Upper lobe of left lung (tissue), 6 donors: Measurements from ENCODE around the gene HAUS2. TPM values are rescaled to one million over a fixed set of nuclear protein-coding genes. Genes with fewer than 3 reads are reported as not detected.

ENCODE experiments used
- ATAC-seq, 2 donors: fragments of 200-7000 bp; cut with Tn5 transposase; one replicate each; pipeline ENCODE4 v1.9.1; 2022; ENCODE audit warnings: mild to moderate bottlenecking in 2 of 2, moderate library complexity in 2 of 2; ENCODE audit not compliant: low FRiP score in 2 of 2
- DNase-seq, 2 donors: peaks; one replicate each; pipeline ENCODE4 v3.0.0-alpha.2; 2019 to 2020
- H3K27ac ChIP-seq, 4 donors: fragments of 200-600 bp; sonication (generic); one replicate each; pipeline ENCODE4 v1.5.1; 2016 to 2019
- H3K27me3 ChIP-seq, 4 donors: fragments of 200-600 bp; sonication (generic); one replicate each; pipeline ENCODE4 v1.5.1; 2017 to 2019
- H3K36me3 ChIP-seq, 4 donors: fragments of 200-600 bp; sonication (generic); one replicate each; pipeline ENCODE4 v1.5.1; 2016 to 2019
- H3K4me1 ChIP-seq, 4 donors: fragments of 200-600 bp; sonication (generic); one replicate each; pipeline ENCODE4 v1.5.1; 2018 to 2019
- H3K4me3 ChIP-seq, 4 donors: fragments of 200-600 bp; sonication (generic); one replicate each; pipeline ENCODE4 v1.5.1; 2017 to 2019; ENCODE audit warnings: mild to moderate bottlenecking in 2 of 4, moderate library complexity in 1 of 4
- H3K9me3 ChIP-seq, 4 donors: fragments of 200-600 bp; sonication (generic); one replicate each; pipeline ENCODE4 v1.5.1; 2018 to 2019
- CTCF ChIP-seq, 6 experiments: fragments of 450-650 bp in 4 of 6; fragments of 200-600 bp in 2 of 6; sonication (generic) in 2 of 6; IDR thresholded peaks; one replicate each; pipeline ENCODE4 v1.5.1; 2016 to 2019; ENCODE audit warnings: antibody characterized with exemption in 6 of 6
- EP300 ChIP-seq, 4 donors: sonication (generic); formaldehyde crosslinking; IDR thresholded peaks; one replicate each; pipeline ENCODE4 v1.5.1; 2017; ENCODE audit warnings: antibody characterized with exemption in 4 of 4, control low read depth in 2 of 4
- POLR2A ChIP-seq, 4 donors: fragments of 450-650 bp; IDR thresholded peaks; one replicate each; pipeline ENCODE4 v1.5.1; 2016 to 2017; ENCODE audit warnings: antibody characterized with exemption in 4 of 4, mild to moderate bottlenecking in 2 of 4
- POLR2AphosphoS5 ChIP-seq, 2 donors: sonication (generic); formaldehyde crosslinking; IDR thresholded peaks; one replicate each; pipeline ENCODE4 v1.5.1; 2017; ENCODE audit warnings: antibody characterized with exemption in 2 of 2
- WGBS, 2 donors: methylation state at CpG; one replicate each; pipeline ENCODE4 v1.1.5; 2017 to 2018; 5-methylcytosine and 5-hydroxymethylcytosine counted together
- total RNA-seq, 6 donors: library from RNA; depleted of rRNA in 4 of 6; stranded (reverse); fragments of >200 nt in 4 of 6; gene quantifications; one replicate each; pipeline versions ENCODE4 v1.1.0 to v1.2.1, GENCODE V29; 2016 to 2021
- donor health status: DM: no; HTN: no; CAD: no; lungs with moderate emphysema.
- donor health status: DM: no; HTN: yes; CAD: no; lungs with severe emphysema.

HAUS2 gene
- total RNA-seq, 6 donors from 2014 or later = 10.2 to 31.9 (median 20.5) TPM

GRCh38 chr15:42577514-42578031 lies 28.9 kb downstream of the HAUS2 start:
- no peak for DNase-seq

GRCh38 chr15:42578984-42579537 lies 30.4 kb downstream of the HAUS2 start:
- Histone ChIP-seq H3K4me3 (no peak overlapping the region), H3K27me3 (no peaks in the 10 kb centered on the region), H3K9me3 (no peaks in the 10 kb centered on the region), H3K27ac (no peak overlapping the region), H3K36me3 (no peaks in the 10 kb centered on the region), H3K4me1 (peaks cover 26 to 58% (median 49%) of the 10 kb centered on the region in 4 donors)
- DNase-seq (no peak), ATAC-seq (no peak)
- 75 to 85% methylated on average over 2 of the region's 2 CpGs for WGBS, 2 donors
- TF ChIP-seq CTCF (IDR thresholded peaks at IDR 0.05) (no peak), POLR2A (IDR thresholded peaks at IDR 0.05) (no peak), EP300 (IDR thresholded peaks at IDR 0.05) (no peak), POLR2AphosphoS5 (IDR thresholded peaks at IDR 0.05) (no peak)

More at GRCh38 chr15:42577514-42578031, 28.9 kb downstream of the HAUS2 start:
- Histone ChIP-seq H3K27me3 (no peaks in the 10 kb centered on the region), H3K4me3 (peak overlapping the region in 1 of 4 donors; percentile 86), H3K4me1 (peaks cover 18 to 47% (median 40%) of the 10 kb centered on the region in 4 donors), H3K27ac (peak overlapping the region in 3 of 4 donors; percentile 23 to 92 (median 34)), H3K36me3 (no peaks in the 10 kb centered on the region), H3K9me3 (no peaks in the 10 kb centered on the region)
- ATAC-seq = no peak
- TF ChIP-seq EP300 (IDR thresholded peaks at IDR 0.05) (no peak), CTCF (IDR thresholded peaks at IDR 0.05) (no peak), POLR2AphosphoS5 (IDR thresholded peaks at IDR 0.05) (no peak), POLR2A (IDR thresholded peaks at IDR 0.05) (no peak)
- WGBS, 2 donors = 0 to 25% methylated on average over 1 of the region's 1 CpG

- DNase-seq = peak; percentile 92 to 95
- peak overlapping the region in 3 of 4 donors; percentile 37 to 51 (median 45) for H3K4me3 ChIP-seq
- 0 to 2% methylated on average over 19 to 37 of the region's 37 CpGs for WGBS, 2 donors
- peak overlapping the region; percentile 67 to 86 (median 79) for H3K27ac ChIP-seq
- ATAC-seq = peak; percentile 94 to 97
- TF ChIP-seq CTCF (IDR thresholded peaks at IDR 0.05) (peak in 1 of 6 experiments; percentile 24), POLR2AphosphoS5 (IDR thresholded peaks at IDR 0.05) (peak in 1 of 2 donors; percentile 65), POLR2A (IDR thresholded peaks at IDR 0.05) (peak in 3 of 4 donors; percentile 12 to 56 (median 24)), EP300 (IDR thresholded peaks at IDR 0.05) (no peak)
- H3K36me3 ChIP-seq = peaks cover 0 to 4% (median 0%) of the 10 kb centered on the region in 4 donors
- no peaks in the 10 kb centered on the region for H3K27me3 ChIP-seq
- H3K4me1 ChIP-seq = peaks cover 28 to 55% (median 45%) of the 10 kb centered on the region in 4 donors
- H3K9me3 ChIP-seq = no peaks in the 10 kb centered on the region
Measured at GRCh38 chr15:42581272-42581730, 32.7 kb downstream of the HAUS2 start.

GRCh38 chr15:42582569-42583375 lies 34.1 kb downstream of the HAUS2 start:
- Histone ChIP-seq H3K27ac (peak overlapping the region in 2 of 4 donors; percentile 85 to 86), H3K36me3 (peaks cover 0 to 9% (median 0%) of the 10 kb centered on the region in 4 donors), H3K27me3 (no peaks in the 10 kb centered on the region), H3K4me1 (peaks cover 20 to 43% (median 31%) of the 10 kb centered on the region in 4 donors), H3K4me3 (no peak overlapping the region), H3K9me3 (no peaks in the 10 kb centered on the region)
- ATAC-seq (no peak), DNase-seq (no peak)
- TF ChIP-seq EP300 (IDR thresholded peaks at IDR 0.05) (no peak), POLR2AphosphoS5 (IDR thresholded peaks at IDR 0.05) (no peak), POLR2A (IDR thresholded peaks at IDR 0.05) (no peak), CTCF (IDR thresholded peaks at IDR 0.05) (no peak)
- 82 to 92% methylated on average over 8 of the region's 8 CpGs for WGBS, 2 donors
